Body of pancreas (tissue), 4 donors: ENCODE results near the gene PYCARD. TPM values are rescaled to one million over a fixed set of nuclear protein-coding genes. Genes with fewer than 3 reads are reported as not detected.

Experiments
- ATAC-seq: fragments of 150-250 bp; one replicate; pipeline ENCODE4 v1.9.1; 2016
- DNase-seq, 4 donors: peaks; one replicate each; pipeline ENCODE4 v3.0.0-alpha.2; 2019
- H3K27ac ChIP-seq, 4 donors: fragments of 200-600 bp; sonication (generic); 1 replicate in 3 of 4; 2 replicates in 1 of 4; pipeline versions ENCODE4 v1.5.1 to v1.6.1; 2016 to 2019; ENCODE audit warnings: mild to moderate bottlenecking in 1 of 4, mixed read lengths in 1 of 4, moderate library complexity in 1 of 4
- H3K27me3 ChIP-seq, 2 donors: fragments of 200-600 bp; sonication (generic); one replicate each; pipeline ENCODE4 v1.6.0; 2016; ENCODE audit warnings: mild to moderate bottlenecking in 1 of 2
- H3K36me3 ChIP-seq, 2 donors: fragments of 200-600 bp; sonication (generic); replicated peaks in 1 of 2; 2 replicates each; pipeline ENCODE4 v1.5.1; 2016; ENCODE audit warnings: low read depth in 2 of 2; ENCODE audit not compliant: insufficient read depth in 1 of 2
- H3K4me1 ChIP-seq: fragments of 200-600 bp; sonication (generic); one replicate; pipeline ENCODE4 v1.6.0; 2016
- H3K4me3 ChIP-seq, 2 donors: fragments of 200-600 bp; sonication (generic); 1 replicate in 1 of 2; 2 replicates in 1 of 2; pipeline ENCODE4 v1.5.1; 2016 to 2019
- H3K9me3 ChIP-seq, 3 donors: fragments of 200-600 bp; sonication (generic); 1 replicate in 2 of 3; 2 replicates in 1 of 3; pipeline ENCODE4 v1.5.1; 2016
- CTCF ChIP-seq, 7 experiments: fragments of 450-650 bp in 4 of 7; fragments of 200-600 bp in 3 of 7; sonication (generic) in 3 of 7; IDR thresholded peaks; one replicate each; pipeline ENCODE4 v1.5.1; 2016 to 2019; ENCODE audit warnings: antibody characterized with exemption in 7 of 7
- POLR2A ChIP-seq, 3 donors: fragments of 450-650 bp; IDR thresholded peaks; one replicate each; pipeline ENCODE4 v1.6.1; 2016; ENCODE audit warnings: antibody characterized with exemption in 3 of 3, mild to moderate bottlenecking in 2 of 3
- WGBS, 2 donors: methylation state at CpG; one replicate each; pipeline ENCODE4 v1.1.5; 2017; 5-methylcytosine and 5-hydroxymethylcytosine counted together
- intact Hi-C: fragments of 100-400 bp; cut with DNase I; formaldehyde crosslinking; loops from one replicate; pipeline ENCODE4 v1.15.1; 2023
- small RNA-seq: library from RNA; depleted of rRNA; stranded (forward); fragments of <200 nt; gene quantifications from one replicate; pipeline ENCODE3, GENCODE V24; 2016
- total RNA-seq, 2 donors: library from RNA; depleted of rRNA; stranded (reverse); fragments of >200 nt; gene quantifications; one replicate each; pipeline ENCODE4 v1.1.0, GENCODE V29; 2016

The PYCARD gene
- total RNA-seq, 2 donors from 2014 or later = 12.7 to 13.8 TPM

- ATAC-seq (peak; percentile 75), DNase-seq (peak in 2 of 4 donors; percentile 43 to 52)
- intact Hi-C loops = no loop called here
- no peaks in the 10 kb centered on the region for H3K9me3 ChIP-seq
- TF ChIP-seq CTCF (IDR thresholded peaks at IDR 0.05) (no peak), POLR2A (IDR thresholded peaks at IDR 0.05) (no peak)
- WGBS, 2 donors = 11 to 12% methylated on average over 8 of the region's 8 CpGs
- no peaks in the 10 kb centered on the region for H3K27me3 ChIP-seq
- peaks cover 6% of the 10 kb centered on the region for H3K4me1 ChIP-seq
- no peaks in the 10 kb centered on the region for H3K36me3 ChIP-seq
- peak overlapping the region in 2 of 4 donors; percentile 29 to 46 for H3K27ac ChIP-seq
- H3K4me3 ChIP-seq = no peak overlapping the region
These were observed 45.4 kb downstream of the PYCARD start for GRCh38 chr16:31157136-31157535.

Small RNAs within 50 kb of the gene (small RNA-seq; reads per million reads assigned to genes)
- not detected for gene AC009088.4
- not detected for gene NDUFA3P6

Other genes starting within 250 kb of the PYCARD start
- 10 to 100 TPM in 1 of 2 donors, 1 to 10 TPM in 1; 4.7 to 10.9 TPM for gene SETD1A, start 245.0 kb downstream of the PYCARD start, total RNA-seq
- 10 to 100 TPM; 20.5 to 21.4 TPM for gene HSD3B7, start 217.6 kb downstream of the PYCARD start, total RNA-seq
- under 1 TPM; 0.26 to 0.33 TPM for gene STX1B, start 192.1 kb downstream of the PYCARD start, total RNA-seq
- gene STX4, start 169.2 kb downstream of the PYCARD start, total RNA-seq = 10 to 100 TPM; 25.9 to 38.6 TPM
- 10 to 100 TPM in 1 of 2 donors, 1 to 10 TPM in 1; 2.9 to 15.2 TPM for gene ZNF668, start 128.5 kb downstream of the PYCARD start, total RNA-seq
- 10 to 100 TPM; 12.7 to 14.5 TPM for gene ZNF646, start 128.3 kb downstream of the PYCARD start, total RNA-seq
- gene PRSS53, start 113.8 kb downstream of the PYCARD start, total RNA-seq = 1 to 10 TPM; 3.0 to 6.0 TPM
- gene VKORC1, start 108.0 kb downstream of the PYCARD start, total RNA-seq = 100 to 1,000 TPM in 1 of 2 donors, 10 to 100 TPM in 1; 42.5 to 104 TPM
- gene BCKDK, start 94.4 kb downstream of the PYCARD start, total RNA-seq = 10 to 100 TPM; 33.9 to 61.7 TPM
- gene KAT8, start 85.1 kb downstream of the PYCARD start, total RNA-seq = 10 to 100 TPM; 55.7 to 66.4 TPM
- gene PRSS8, start 67.0 kb downstream of the PYCARD start, total RNA-seq = 10 to 100 TPM; 75.5 to 81.7 TPM
- gene PRSS36, start 52.7 kb downstream of the PYCARD start, total RNA-seq = 10 to 100 TPM in 1 of 2 donors, under 1 TPM in 1; 0.52 to 65.3 TPM
- 10 to 100 TPM; 43.6 to 68.9 TPM for gene FUS, start 22.6 kb downstream of the PYCARD start, total RNA-seq
- gene TRIM72, start 11.4 kb upstream of the PYCARD start, total RNA-seq = not detected
- gene PYDC1, start 14.4 kb upstream of the PYCARD start, total RNA-seq = not detected
- 1 to 10 TPM; 3.3 to 6.5 TPM for gene ITGAM, start 57.2 kb upstream of the PYCARD start, total RNA-seq
- 1 to 10 TPM; 3.0 to 8.6 TPM for gene ITGAX, start 152.4 kb upstream of the PYCARD start, total RNA-seq
- not detected for gene ITGAD, start 190.6 kb upstream of the PYCARD start, total RNA-seq
- not detected for gene COX6A2, start 225.6 kb upstream of the PYCARD start, total RNA-seq
- 1 to 10 TPM; 3.6 to 4.7 TPM for gene ZNF843, start 240.0 kb upstream of the PYCARD start, total RNA-seq